Caki2 (cell line): ENCODE results near the gene IRF4. TPM values are rescaled to one million over a fixed set of nuclear protein-coding genes. Genes with fewer than 3 reads are reported as not detected.

Experiments used
- total RNA-seq: library from RNA; depleted of rRNA; stranded (reverse); fragments of >200 nt; shearing (Covaris generic); gene quantifications from 2 replicates; pipeline ENCODE4 v1.2.3, GENCODE V29; 2014; ENCODE audit warnings: low replicate concordance; rRNA removed

IRF4 gene
- total RNA-seq, 1 experiment from 2014 or later: not detected

Other genes with a start within 250 kb of the IRF4 start
- gene DUSP22, start 99.3 kb upstream of the IRF4 start, total RNA-seq: 6.0 and 23.8 TPM in 2 replicates